NCI-H2029 treated with DMSO at 0.1 percent for 48 hours (cell line): ENCODE results near the gene CXXC5.
A peak's percentile ranks its signal among the peaks of the same experiment; 100 is the strongest.

Experiments used
- DNase-seq: peaks from one replicate; lab custom pipeline; 2025; lab: John Stamatoyannopoulos, UW

The CXXC5 gene

DNA sequence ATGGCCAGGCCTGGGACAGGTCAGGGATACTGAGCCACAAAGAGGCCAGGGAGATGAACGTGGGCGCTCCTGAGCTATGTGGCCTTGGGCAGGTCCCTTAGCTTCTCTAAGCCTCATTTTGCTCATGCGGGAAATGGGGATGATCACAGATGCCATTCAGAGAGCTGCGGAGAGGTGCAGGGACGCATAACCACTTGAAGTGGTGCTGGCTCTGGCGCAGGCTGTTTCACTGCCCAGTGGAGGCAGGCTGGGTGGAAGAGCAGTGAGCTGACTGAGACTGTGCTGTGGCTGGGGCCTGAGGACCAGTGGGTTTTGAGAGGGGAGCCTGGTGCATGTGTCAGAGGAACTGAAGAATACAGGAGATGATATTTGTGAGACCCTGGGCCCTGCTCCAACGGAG is 18.4 kb downstream of the CXXC5 start:
- no peak for DNase-seq

DNA sequence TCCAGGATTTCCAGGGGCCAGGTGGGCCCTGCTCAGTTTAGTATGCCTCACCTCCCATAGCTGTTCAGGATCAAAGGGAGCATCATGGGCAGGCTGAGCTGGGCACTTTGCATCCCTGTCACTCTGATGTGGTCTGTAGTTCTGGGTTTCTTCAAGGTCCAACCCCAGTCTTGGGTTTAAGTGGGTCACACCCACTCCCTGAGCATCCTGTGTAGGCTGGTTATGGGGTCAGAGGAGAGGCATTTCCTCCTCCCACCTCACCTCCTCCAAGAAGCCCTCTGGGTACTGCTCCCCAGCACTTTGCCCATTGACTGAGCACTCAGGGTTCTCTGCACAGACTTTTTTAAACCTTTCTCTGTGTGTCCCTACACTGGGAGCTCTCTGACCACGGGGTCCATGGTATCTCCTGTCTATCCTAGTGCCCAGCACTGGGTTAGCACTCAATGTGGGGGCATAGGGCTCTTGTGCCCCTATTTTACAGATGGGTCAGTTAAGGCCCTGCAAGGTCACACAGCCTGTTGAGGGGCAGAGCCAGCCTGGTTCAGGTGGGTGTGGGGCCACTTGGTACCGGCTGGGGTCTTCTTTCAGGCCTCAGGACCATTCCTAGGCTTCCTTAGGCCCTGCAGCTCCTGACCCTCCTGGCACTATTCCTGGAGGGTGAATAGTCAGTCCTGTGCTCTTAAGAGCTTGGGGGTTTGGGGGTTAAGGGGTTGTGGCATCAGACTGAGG is 19.0 kb downstream of the CXXC5 start:
- DNase-seq, result no peak

DNA sequence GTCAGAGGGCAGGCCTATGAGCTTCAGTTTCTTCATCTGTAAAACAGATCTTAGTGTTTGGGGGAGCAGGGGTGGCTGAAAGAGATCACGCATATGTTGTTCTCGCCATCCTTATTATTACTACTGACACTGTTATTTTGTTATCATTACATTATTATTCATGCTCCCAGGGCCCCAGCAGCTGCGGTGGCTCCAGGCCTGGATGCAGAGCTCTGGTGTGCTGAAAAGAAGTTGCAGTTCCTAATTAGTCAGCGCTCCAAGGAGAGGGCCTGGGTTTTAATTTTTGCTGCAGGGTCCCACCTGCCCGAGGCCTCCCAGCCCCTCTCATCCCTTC is 19.5 kb downstream of the CXXC5 start:
- no peak for DNase-seq

DNA sequence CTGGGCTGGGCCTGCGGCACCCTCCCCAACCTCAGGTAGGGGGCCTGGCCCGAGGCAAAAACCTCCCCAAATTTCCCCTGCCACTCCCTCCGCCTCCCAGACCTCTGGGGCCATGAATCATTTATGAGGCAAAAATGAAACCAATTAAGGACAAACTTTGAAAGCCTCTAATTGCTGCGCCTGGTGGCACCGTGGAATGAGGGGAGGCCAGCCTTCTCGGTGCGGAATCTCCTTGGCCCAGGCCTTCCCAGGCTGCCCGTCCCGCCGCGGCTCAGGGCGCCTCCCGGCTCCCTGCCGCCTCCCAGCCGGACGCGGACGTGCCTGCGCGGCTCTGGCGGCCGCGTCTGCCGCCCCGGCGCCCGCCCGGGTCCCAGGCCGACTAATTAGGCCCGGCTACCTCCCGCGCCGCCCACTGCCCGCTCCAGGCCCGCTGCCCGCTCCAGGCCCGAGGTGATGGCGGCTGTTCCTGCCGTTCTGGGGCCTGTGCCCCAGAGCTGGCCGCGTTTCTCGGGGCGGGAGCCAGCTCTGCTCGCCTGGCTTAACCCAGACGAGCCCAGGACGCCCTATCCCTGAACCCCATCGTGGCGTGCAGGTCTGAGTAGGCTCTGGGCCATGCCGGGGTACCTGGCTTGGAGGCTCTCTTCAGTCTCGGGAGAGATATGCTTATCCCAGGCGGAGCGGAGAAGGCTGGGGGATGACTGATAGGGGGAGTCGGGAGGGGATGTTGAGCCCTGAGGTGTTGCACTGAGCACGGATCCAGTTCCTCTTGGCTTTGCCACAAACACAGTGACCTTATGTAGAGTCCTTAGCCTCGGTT is 20.1 kb downstream of the CXXC5 start:
- DNase-seq, result no peak

DNA sequence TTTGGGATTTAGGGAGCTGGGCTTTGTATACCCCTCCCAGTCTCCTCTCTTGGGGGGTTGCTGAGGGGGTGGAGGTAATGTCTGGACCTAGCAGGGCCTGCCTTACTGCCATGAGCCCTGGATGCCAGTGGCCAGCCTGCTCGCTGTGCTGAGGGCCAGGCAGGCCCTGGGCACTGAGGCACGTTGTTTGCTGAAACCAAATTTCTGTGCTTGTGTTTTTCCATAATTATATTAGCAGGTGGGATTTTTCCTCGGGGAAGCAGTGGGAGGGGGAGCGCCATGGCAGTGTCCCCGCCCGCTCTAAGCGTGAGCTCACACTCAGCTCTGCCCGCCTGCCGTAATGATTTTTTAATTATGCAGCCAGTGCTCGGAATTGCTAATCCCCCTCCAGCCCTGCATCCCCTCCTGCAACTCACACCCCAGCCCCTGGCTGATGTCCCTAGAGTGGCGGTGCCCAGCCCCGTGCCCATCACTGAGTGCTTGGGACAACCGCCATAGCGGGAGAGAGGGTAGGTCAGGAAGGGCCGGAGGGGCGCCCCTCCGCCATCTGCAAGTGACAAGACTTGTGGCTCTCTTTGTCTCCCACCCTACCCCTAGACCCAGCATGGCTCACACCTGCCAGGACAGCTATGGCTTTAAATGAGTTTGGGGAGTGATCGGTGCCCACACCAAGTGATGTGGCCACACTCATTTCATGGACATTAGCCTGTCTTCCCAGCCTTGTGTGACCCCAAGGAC is 20.9 kb downstream of the CXXC5 start:
- no peak for DNase-seq

DNA sequence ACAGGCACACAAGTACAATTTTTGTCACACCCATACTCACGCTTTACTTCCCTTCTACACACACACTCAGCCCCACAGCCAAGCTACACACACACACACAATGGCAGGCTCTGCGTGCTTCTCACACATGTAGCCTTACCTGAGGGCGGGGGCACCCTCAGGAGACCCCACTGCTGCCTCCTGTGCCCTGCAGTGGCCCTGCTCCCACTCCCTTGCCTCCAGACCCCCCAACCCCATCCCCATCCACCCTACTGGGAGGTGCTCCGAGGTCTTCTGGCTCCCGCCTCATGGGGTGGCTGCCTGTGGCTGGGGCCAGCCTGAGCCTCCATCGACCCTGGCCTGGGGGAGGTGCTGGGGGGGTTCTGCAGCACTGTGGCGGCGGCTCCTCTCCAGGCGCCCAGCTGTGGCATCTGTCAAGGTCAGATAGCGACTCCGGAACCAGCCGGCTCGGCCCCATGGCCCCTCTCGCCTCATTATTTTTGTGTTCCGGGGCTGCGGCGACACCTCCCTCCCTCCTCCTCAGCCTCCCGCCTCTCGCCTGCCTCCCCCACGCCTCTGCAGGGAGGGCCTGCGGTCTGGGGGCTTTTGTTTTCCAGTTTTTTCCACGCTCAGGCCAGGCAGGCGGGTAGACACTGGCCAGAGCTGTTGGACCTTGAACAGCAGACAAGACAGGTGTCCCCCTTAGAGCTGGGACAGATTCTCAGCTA is 21.7 kb downstream of the CXXC5 start:
- DNase-seq, result no peak

DNA sequence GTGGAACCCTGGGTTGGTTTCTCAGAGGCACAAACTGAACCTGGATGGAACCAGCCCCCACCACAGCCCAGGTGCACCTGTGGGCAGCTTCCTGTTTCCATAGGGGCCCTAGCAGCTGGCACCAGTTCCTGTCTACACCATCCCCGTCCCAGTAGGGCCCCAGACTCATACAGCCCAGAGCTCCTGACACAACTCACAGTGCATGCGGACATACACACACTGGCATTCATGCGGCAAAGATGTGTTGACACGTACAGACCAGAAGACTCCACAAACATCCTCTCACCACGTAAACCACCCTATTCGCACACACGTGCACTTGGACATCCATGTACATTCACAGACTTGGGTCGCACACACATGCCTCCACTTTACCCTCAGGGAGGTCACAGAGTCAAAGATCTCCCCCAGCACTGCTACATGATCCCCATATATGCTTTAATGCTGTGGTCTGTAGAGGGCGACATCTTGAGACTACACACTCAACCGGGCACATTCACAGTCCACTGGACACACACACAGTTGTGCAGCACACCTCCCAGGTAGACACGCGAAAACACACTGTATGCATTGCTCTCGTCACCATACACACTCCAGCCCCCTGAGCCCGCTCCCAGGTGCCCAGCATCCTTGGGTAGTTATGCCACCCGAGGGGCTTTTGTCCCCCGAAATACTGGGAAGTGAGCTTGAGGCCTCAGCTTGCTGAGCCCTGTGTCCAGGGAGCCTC is 22.4 kb downstream of the CXXC5 start:
- peak; percentile 47 for DNase-seq

DNA sequence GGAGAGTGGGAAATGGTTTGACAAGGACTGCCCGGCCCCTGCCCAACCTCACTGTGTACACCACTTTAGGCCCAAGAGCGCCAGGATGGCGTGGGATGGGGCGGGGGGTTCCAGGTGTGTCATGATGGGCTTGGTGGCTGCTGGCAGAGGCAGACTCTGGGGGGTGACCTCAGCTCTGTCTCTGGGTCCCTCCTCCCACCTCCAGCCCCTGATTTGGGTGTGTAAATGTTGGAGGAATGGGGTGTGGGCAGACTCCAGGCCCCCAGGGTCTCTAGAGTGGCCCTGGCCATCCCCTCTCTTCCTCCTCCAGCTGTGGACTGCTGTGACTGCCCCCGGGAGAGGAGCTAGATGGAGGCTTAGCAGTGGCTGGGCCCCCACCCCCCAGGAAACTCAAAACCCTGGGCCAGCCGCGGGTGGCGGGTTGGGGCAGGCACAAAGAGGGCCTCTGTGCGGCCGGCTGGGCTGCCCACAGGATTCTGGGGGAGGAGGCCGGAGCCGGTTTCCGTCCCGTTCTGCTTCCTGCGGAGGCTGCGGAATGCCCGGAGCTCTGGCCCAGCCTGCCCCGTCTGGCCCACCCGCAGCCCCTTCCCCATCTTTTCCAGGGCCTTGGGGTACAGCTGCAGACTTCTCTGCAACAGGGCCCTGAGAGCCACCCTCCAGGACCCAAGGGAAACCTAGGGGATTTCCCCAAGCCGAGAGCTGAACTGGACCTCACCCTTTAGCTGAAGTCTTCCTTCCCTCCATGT is 23.1 kb downstream of the CXXC5 start:
- no peak for DNase-seq

DNA sequence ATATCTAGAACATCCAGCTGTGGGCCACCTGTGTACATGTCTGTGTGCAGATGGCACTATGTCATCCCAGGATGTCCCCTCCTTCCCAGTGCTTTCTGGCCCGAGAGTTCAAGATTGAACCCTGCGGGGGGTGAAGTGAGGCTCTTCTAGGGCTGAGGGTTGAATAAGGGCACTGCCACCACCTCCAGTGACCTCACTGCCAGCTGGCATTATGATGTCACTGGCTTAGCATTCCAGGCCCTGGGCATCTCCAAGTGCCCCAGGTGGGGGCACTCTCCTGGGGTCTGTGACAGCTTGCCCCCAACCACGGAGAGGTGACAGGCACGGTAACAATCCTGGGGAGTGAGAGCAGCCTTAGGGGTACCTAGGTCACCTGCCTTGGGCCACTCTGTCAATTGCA is 27.1 kb downstream of the CXXC5 start:
- no peak for DNase-seq

DNA sequence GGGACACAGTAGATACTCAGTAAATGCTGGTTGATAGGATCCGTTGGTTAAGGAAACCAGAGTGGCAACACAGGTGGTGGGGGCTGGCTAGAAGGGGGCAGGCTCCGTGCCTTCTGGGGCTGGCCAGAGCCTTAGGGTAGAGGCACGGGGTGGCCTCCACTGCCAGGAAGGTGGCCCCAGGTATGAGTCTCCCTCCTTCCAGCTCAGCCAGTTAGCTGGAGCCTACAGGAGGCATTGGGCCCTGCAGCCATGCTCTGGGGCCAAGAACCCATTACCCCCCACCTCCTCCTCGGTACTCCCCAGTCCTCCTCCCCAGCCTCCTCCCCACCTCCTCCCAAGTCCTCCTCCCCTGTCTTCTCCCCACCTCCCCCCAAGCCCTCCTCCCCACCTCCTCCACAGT is 27.7 kb downstream of the CXXC5 start:
- DNase-seq, result no peak

DNA sequence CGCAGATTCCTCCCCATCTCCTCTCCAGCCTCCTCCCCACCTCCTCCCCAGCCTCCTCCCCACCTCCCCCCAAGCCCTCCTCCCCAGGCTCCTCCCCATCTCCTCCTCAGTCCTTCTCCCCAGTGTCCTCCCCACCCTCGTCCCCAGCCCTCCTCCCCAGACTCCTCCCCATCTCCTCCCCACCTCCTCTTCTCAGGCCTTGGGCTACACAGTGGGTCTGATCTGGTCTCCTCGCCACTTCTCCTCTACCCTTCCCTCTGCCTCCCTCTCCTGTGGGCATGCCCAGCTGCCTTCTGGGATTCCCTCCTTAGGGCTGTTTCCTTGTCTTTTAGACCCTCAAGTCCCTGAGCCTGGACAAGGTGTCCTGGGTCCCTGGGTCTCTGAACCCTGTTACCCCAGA is 28.3 kb downstream of the CXXC5 start:
- DNase-seq, result no peak

DNA sequence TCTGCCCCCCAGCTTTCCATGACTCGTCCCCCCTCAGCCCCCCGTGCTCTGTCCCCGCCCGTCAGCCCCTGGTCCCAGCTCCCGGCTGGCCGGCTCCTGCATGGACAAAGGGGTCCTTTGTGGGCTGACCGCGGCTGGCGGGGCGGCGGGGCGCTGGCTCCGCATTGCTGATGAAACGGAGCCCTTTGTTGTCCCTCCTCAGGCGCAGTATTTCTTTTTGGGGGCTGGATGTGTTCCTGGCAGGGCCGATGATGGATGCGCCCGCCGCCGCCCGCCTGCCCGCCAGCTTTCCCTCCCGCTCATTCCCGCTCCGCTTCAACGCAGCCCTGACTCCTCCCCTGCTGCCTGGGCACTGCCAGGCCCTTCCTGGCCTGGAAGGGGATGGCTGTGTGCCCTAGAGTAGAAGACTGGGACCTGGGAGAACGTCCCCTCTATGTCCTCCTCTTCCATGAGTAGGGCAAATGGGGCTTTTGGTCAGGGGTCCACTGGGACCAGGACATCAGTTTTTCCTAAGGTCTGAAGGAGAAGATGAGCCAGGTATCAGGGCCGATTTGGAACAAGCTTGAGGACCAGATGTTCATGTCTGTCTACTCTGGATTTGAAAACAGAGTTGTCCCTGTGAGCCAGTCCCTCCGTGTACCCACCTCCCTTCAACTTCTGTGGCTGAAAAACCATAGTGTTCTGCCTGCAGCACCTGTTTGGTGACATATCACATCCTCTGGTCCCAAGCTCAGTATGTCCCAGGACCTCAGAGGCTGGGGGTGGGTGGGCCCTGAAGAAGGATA is 29.0 kb downstream of the CXXC5 start:
- DNase-seq, result no peak

DNA sequence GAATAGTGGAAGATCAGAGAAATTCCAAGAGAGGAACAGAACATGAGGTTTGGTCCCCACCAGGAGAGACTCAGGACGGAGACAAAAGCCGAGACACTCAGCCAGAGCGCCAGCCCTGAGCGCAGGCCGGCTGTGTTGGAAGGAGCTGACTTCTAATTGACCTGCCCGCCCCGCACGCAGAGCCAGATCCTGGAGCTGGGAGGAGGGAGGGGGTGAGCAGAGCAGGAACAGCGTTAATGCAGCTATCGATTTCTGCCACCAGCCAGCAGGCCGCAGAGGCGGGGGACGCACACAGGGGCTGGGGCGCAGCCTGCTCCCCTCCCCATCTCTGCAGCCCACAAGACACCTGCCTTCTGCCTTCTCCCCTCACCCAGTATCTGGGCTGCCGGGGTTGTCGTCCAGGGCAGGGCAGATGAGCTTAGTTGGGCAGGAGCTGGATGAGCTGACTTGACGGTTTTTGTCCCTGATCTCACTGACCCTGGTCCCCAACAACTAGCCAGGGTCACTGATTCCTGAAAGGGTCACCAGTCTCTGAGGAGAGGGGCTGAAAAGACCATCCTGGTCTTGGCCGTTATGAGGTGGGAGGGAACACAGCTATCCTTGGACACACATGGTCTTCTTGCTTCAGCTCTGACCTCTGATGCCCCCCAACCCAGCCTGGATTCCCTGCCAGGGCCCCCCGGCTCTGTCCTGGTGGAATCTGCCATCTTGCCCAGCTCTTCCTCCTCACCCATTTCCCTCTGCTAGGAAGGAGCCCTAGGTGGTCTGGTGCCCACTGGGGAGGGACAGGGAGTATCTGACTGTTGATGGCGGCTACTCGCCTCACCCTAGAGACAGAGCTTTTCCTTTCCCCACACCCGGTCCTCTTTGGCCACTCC is 29.8 kb downstream of the CXXC5 start:
- no peak for DNase-seq

DNA sequence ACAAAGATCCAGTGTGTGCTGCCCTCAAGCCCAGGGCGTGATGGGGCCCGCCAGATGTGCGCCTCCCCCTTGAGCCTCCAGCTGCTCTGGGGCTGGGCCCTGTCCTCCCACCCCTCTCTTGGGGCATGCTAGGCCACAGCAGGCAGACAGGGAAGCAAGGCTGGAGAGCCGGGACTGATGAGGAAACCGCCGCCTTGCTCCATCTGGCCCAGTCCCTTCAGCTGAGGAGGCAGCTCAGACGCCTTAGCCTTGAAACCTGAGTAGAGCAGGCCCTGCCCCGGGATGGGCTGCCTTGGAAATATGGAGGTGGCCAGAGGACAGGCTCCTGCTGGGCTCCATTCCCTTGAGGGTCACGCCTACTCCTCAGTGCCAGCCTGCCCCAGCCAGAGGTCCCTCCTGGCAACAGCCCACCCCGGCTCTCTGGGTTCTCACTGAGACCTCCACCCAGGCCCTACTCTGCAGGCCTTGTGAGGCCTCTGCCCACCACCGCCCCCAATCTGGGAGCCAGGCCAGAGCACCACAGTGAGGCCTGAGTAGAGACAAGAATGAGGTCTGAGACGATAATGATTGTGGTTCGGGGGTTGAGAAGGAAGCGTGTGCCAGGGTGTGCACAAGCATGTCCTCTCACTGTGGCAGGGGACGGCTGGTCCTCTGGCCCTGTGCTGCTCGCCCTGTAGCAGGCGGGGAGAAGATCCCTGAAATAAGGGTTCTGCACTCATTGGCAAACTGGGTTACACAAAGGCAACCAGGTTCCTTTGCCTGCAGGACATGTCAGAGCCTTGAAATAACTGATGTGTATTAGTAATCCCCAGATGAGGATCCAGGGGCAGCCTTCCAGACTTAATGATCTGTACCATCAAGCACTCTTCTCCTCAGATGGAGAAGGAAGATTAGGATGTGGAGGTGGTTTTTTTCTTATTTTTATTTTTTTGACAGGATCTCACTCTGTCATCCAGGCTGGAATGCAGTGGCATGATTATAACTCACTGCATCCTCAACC is 30.9 kb downstream of the CXXC5 start:
- DNase-seq, result no peak

DNA sequence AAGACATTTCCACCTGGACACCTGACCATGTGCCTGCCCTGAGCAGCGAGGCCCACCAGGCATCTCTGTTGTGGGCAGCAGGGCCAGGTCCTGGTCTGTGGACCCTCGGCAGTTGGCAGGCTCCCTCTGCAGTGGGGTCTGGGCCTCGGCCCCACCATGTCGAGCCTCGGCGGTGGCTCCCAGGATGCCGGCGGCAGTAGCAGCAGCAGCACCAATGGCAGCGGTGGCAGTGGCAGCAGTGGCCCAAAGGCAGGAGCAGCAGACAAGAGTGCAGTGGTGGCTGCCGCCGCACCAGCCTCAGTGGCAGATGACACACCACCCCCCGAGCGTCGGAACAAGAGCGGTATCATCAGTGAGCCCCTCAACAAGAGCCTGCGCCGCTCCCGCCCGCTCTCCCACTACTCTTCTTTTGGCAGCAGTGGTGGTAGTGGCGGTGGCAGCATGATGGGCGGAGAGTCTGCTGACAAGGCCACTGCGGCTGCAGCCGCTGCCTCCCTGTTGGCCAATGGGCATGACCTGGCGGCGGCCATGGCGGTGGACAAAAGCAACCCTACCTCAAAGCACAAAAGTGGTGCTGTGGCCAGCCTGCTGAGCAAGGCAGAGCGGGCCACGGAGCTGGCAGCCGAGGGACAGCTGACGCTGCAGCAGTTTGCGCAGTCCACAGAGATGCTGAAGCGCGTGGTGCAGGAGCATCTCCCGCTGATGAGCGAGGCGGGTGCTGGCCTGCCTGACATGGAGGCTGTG is 32.4 kb downstream of the CXXC5 start:
- no peak for DNase-seq

DNA sequence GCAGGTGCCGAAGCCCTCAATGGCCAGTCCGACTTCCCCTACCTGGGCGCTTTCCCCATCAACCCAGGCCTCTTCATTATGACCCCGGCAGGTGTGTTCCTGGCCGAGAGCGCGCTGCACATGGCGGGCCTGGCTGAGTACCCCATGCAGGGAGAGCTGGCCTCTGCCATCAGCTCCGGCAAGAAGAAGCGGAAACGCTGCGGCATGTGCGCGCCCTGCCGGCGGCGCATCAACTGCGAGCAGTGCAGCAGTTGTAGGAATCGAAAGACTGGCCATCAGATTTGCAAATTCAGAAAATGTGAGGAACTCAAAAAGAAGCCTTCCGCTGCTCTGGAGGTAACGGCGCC is 32.9 kb downstream of the CXXC5 start:
- no peak for DNase-seq

DNA sequence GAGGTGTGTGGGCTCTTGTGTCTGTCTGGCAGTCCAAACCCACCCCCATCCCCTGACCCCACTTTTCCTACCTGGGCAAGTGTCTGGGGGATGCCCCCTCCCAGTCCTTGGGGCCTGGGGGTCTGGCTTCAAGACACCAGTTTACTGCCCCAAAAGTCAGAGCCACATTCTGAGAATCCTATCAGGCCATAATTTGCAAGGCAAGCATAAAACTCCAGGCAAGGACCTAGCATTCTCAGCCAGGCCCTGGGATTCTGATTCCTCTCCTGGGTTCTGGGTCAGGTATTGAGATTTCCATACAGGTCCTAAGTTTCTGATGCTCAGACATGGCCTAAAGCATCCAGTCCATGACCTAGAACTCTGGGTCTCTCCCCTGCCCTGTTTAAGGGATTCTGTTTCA is 33.3 kb downstream of the CXXC5 start:
- DNase-seq, result no peak
